GM21423 (cell line): ENCODE results near the gene THOC6.

Experiments
- ATAC-seq: cut with Tn5 transposase; IDR thresholded peaks from one replicate; pipeline ENCODE4 v1.9.1; 2021; ENCODE audit warnings: mild to moderate bottlenecking, moderate library complexity; ENCODE audit not compliant: unreplicated experiment

Gene THOC6

GRCh38 chr16:3023669-3024478 lies at the start of gene THOC6, which contains the start of gene HCFC1R1:
Gene THOC6 (plus strand): TSS chr16:3024035. CDS start chr16:3024327, 292 bp downstream.
Gene HCFC1R1 (minus strand): TSS chr16:3023942. CDS start chr16:3023941, 1 bp downstream.
- peak; percentile 62 for ATAC-seq

DNA sequence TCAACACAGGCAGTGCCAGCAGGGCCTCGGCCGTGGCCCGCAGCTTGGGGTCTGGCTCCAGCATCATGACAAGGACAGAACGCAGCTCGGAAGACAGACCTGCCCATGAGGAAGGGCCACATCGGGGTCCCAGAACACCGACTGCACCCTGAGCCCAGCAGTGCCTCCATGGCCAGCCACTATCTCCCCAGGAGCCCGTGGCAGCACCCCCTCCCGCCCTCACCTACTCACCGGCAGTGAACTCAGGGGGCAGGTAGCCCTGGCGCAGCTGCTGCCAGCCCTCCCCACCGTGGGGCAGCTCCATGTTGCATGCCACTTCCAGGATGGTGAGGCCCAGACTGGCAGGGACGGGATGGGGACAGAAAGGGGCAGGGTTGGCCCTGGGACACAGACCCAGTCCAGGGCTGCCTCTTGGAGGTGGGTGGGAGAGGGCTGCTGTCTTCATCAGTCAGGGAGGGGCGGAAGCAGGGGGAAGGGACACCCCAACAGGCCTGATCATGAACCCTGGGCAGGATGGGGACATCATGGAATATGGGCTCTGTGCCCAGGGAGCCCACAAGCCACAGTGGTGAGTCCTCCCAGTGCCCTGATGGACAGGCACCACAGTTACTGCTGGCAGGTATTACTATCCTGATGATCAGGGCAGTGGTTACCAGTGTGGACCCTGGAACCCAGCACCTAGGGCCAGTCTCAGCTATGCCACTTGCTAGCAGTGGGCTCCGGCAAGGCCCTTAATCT lies 49.3 kb upstream of the THOC6 start:
- ATAC-seq: no peak

- ATAC-seq: no peak
Measured at GRCh38 chr16:2975161-2975795, 48.6 kb upstream of the THOC6 start.

DNA sequence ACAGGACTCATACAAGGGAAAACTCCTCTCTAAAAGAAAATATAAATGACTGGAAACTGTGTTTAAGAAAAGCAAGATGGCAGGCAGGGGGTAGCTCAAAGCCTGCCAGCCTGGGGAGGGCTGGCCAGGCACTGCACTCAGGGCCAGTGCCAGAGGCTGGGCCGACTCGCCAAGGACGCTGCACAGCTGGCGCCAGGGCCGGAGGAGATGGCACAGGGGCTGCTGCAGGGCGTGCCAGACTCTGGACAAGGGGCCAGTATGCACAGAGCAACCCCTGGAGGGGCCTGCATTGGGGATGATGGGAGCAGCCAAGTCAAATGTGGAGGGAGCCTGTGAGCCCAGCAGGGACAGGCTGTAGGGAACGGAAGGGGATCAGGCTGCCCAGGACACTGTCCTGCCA lies 47.6 kb upstream of the THOC6 start:
- no peak for ATAC-seq

DNA sequence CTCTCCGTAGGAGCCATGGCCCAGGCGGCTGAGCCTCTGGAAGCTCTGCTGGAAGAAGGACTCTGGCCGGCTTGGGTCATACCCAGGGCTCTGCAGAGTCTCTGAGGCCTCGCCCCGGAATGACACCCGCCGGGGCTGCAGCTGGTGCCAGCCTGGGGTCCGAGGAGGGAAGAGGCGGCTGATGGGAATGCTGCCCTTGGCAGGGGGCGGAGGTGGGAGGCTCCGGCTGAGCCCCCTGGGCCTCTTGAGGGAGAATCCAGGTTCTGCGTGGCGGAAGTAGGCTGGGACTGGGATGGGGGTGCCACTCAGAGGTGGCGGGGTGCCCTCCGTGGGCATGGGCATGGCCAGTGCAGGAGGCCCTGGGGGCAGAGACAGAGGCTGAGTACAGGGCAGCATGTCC lies 47.2 kb upstream of the THOC6 start:
- no peak for ATAC-seq

GRCh38 chr16:2977440-2977839 lies 46.4 kb upstream of the THOC6 start:
- no peak for ATAC-seq

DNA sequence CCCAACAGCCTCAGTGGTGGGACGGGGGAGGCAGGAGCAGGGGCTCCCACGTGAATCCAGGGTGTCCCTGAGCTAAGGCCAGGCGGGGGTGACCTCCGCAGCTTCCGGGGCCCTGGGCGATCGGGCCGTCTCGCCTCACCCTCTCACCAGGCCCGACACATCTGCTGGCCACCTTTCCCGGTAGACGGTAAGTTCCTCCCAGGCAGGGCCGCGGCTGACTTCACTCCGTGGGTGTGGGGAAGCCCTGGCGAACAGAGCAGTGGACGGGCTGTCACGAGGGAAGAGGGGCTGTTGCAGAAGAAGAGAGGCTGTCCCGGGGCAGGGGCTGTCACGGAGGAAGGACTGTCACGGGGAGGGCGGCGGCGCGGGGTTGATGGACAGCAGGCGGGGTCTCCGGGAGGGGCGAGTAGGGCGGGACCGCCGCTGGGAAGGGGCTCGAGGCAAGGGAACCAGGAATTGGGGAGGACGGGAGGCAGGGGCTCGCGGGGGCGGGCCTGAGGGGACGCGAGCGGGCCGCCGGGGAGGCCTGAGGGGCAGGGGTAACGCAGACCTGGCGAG lies 44.1 kb upstream of the THOC6 start:
- ATAC-seq: peak; percentile 4

- peak; percentile 73 for ATAC-seq
Measured at GRCh38 chr16:2980227-2981176, 43.3 kb upstream of the THOC6 start, which contains the start of gene PKMYT1. Gene PKMYT1 (minus strand): TSS chr16:2980446. CDS start chr16:2979657, 789 bp downstream.

DNA sequence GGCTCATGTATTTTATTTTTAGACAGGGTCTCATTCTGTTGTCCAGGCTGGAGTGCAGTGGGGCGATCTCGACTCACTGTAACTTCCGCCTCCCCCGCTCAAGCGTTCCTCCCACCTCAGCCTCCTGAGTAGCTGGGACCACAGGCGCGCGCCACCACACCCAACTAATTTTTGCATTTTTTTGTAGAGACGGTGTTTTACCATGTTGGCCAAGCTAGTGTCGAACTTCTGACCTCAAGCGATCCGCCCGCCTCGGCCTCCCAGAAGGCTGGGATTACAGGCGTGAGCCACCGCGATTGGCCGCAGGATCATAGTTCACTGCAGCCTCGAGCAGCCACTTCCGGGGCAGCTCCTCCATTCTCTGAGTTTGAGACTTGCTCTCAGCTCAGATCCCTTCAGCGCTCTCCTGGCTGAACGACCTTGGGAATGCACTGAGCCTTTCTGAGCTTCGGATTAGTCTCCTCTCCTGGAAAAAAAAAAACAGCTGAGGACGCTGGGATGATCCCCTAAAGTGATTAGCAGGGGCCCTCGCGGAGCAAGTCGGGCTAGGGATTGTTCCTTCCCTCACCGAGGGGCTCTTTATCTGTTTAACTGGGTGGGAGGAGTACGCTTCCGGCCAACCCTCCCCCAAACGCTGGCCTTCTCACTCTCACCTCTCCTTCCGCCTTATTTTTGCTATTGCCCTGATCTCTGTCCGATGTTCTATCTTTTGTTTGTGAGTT lies 42.5 kb upstream of the THOC6 start:
- no peak for ATAC-seq

- no peak for ATAC-seq
Measured at GRCh38 chr16:2981899-2982250, 42.0 kb upstream of the THOC6 start.

GRCh38 chr16:2982402-2982801 lies 41.4 kb upstream of the THOC6 start:
- no peak for ATAC-seq

DNA sequence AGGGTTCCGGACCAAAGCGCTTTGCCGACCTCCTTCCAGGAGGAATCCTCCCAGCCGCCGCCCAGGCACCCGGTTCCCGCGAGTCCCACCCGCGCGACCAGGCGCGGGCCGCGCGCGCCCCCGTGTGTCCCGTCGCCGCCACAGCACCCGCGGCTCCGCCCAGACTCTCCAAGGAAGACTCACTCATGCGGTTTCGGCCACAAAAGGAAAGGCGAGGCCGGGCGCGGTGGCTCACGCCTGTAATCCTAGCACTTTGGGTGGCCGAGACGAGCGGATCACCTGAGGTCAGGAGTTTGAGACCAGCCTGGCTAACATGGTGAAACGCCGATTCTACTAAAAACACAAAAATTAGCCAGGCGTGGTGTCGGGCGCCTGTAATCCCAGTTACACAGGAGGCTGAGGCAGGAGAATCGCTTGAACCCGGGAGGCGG lies 40.1 kb upstream of the THOC6 start:
- ATAC-seq: peak; percentile 30

- ATAC-seq: no peak
Measured at GRCh38 chr16:2985462-2985861, 38.4 kb upstream of the THOC6 start.

GRCh38 chr16:2985893-2986355 lies 37.9 kb upstream of the THOC6 start:
- no peak for ATAC-seq

DNA sequence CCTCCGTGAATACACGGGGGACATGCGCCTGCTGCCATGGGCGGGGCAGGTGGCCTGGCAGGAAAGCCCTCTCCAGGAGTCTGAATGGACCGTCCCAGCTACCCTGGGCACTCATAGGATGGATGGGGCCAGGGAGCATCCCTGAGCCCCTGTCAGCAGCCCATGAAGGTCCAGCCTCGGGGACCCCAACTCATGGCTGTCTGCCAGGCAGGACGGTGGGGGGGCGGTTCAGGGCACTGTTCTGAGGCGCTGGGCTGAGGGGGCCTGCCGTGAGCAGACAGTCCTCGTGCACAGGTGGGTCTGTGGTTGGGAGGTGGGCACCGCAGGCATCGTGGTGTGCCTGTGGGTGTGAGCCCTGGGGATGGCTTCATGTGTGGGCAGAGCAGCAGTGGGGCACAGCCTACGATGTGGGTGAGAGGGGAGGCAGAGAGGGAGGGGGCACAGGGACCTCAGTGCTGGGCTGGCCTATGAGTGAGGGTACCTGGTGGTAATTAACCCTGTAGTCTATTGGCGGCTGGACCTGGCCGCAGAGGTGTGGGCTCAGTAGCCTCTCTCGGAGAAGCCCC lies 37.1 kb upstream of the THOC6 start:
- ATAC-seq: no peak

- no peak for ATAC-seq
Measured at GRCh38 chr16:2987286-2987685, 36.5 kb upstream of the THOC6 start.

DNA sequence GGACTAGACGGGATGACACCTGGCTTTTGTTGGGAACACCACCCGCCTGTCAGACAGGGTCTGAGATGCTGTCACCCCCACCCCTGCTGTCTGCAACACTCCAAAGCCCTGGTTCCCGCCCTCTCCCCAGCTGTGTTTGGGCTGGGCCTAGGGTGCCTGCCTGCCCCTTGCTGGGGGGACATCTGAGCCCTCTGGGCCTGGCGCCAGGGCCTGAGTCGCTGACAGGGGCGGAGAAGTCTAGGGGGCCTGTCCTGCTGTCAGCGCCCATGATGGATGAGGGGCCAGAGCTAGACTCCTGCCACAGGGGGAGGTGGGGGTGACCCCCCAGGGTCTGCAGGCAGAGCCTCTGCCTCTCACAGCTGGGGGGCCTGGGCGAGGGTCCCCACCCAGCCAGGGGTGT lies 36.0 kb upstream of the THOC6 start:
- ATAC-seq: no peak

DNA sequence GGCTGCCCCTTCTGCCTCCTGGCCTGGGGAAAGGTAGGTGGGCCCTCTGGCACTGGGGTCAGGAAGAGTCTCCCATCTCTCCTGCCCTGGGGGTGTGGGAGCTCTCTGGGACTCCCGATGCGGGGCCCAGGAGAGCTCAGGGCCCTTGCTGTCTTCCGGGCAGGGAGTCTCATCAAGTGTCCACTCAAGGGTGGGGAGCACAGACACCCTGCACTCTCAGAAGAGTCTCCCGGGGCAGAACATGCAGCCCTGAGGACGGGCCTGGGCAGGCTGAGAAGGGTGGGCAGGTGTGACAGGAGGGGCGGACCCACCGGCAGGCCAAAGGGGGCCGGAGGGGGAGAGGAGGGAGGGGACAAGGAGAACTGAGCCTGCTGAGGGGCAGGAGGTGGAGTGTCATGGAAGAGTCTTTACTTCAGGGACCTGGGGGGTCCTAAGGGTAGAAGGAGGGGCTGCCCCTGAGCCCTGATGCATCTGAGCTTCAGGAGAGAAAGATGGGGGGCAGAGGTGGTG lies 35.2 kb upstream of the THOC6 start:
- no peak for ATAC-seq

DNA sequence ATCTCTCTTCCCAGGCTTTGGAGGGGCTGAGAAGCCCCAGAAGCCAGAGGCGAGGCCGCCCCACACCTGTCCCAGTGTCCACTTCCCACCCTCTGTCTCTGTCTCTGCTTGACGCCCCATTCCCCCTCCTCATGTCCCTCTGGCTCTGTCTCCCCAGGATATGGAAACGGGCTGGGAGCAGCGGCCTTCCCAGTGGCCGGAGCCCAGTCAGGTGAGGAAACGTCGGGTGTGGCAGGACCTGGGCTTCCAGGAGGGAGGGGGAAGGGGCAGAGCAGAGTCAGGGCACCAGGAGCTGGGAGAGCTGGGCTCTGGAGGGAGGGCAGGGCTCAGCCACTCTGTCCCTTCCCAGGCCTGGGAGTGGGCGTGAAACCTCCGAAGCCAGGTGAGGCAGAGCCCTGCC lies 32.9 kb upstream of the THOC6 start:
- ATAC-seq: no peak
